Skeletal muscle satellite cell (primary cell): ENCODE results near the gene PRPS1L1.

Experiments
- H3K27me3 ChIP-seq: 2 replicates; pipeline ENCODE4 v1.7.0; 2013; ENCODE audit warnings: low read length; ENCODE audit not compliant: control insufficient read depth, insufficient read depth
- H3K36me3 ChIP-seq: 2 replicates; pipeline ENCODE4 v1.7.0; 2013; ENCODE audit warnings: mild to moderate bottlenecking, control low read depth, low read length; ENCODE audit not compliant: insufficient read depth
- H3K4me1 ChIP-seq: 2 replicates; pipeline ENCODE4 v1.7.0; 2013; ENCODE audit warnings: low read length; ENCODE audit not compliant: control insufficient read depth, insufficient read depth
- H3K4me2 ChIP-seq: 2 replicates; pipeline ENCODE4 v1.7.0; 2013; ENCODE audit warnings: mild to moderate bottlenecking, low read length
- H3K4me3 ChIP-seq: 2 replicates; pipeline ENCODE4 v1.7.0; 2013; ENCODE audit warnings: low read length
- H3K9ac ChIP-seq: 2 replicates; pipeline ENCODE4 v1.7.0; 2013; ENCODE audit warnings: mild to moderate bottlenecking, low read depth, low read length, moderate library complexity
- H3K9me3 ChIP-seq: replicated peaks from 2 replicates; pipeline ENCODE4 v1.7.0; 2013; ENCODE audit warnings: mild to moderate bottlenecking, control low read depth, low read length

Gene PRPS1L1

DNA sequence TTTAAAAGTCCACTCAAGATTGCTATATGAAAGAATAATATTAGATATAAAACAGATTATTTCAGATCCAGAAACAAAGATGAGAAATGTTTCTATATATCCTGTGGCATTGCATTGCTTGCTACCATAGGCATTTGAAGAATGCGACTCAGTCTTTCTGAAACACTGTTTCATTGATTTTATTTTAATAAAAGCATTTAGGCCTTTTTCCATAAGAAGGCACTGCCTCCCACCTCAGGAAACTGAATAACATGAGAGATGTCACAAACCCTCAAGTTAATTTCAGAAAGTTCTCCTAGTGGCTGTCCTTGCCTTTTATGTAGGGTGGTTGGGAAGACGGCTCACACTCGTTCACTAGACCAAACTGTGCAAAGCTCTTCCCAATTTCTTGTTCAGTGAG is 23.3 kb downstream of the PRPS1L1 start:
- H3K9me3 ChIP-seq = no peaks in the 10 kb centered on the region
- no peak overlapping the region for H3K9ac ChIP-seq
- H3K4me1 ChIP-seq = no peaks in the 10 kb centered on the region
- no peaks in the 10 kb centered on the region for H3K27me3 ChIP-seq
- H3K4me2 ChIP-seq = no peak overlapping the region
- no peaks in the 10 kb centered on the region for H3K36me3 ChIP-seq
- H3K4me3 ChIP-seq = no peak overlapping the region

DNA sequence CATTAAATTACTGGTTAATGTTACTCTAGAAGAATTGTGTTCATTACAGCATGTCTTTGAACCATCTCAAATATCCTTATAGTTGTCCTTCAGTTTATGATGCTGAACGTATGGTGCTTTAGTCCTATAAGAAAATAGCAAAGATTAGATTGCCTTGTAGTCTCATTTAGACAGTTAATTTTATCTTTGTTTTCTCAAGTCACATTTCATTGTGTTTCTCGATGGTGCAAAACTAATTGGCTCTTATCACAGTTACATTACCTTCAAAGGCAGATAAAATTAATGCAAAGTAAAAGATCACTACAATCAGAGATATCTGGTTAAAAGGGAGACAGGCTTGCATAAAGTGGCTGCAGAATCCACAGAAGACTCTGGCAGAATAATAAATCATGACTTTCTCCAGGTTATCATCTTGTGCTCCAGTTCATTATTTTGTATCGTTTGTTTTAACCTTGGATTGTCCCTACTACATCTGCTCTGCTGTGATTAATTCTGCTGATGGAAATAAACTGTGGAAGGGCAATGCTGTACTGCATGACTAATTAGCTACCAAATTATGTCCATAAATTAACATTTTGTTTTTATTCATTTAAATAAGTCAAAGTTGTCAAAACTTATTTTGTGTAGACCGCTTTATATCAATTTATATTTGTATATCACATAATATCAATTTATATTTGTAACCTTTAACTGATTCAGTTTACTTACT is 24.2 kb downstream of the PRPS1L1 start:
- Histone ChIP-seq H3K4me3 (no peak overlapping the region), H3K4me2 (no peak overlapping the region), H3K9ac (no peak overlapping the region), H3K27me3 (no peaks in the 10 kb centered on the region), H3K9me3 (no peaks in the 10 kb centered on the region), H3K36me3 (no peaks in the 10 kb centered on the region), H3K4me1 (no peaks in the 10 kb centered on the region)

DNA sequence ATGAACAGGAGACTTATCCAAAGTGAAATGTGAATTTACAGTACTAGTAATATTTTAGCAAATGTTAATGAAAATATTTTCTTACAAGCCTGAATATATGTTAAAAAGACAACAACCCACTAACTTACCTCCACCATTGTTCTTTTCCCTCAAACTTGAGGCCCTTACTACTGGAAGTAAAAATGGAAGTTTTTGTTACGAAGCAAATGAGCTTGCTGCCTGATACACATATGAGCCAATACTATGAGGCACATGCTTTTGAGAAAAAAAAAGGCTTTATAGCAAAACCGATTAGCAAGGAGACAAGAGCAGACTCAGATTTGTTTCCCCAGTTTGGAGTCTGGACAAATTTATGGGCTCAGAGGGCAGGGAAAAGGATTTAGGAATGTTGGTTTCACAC is 29.0 kb downstream of the PRPS1L1 start:
- H3K4me3 ChIP-seq = no peak overlapping the region
- H3K9me3 ChIP-seq = no peaks in the 10 kb centered on the region
- no peaks in the 10 kb centered on the region for H3K4me1 ChIP-seq
- H3K36me3 ChIP-seq = no peaks in the 10 kb centered on the region
- no peak overlapping the region for H3K4me2 ChIP-seq
- H3K9ac ChIP-seq = no peak overlapping the region
- H3K27me3 ChIP-seq = no peaks in the 10 kb centered on the region

- Histone ChIP-seq H3K9me3 (no peaks in the 10 kb centered on the region), H3K9ac (no peak overlapping the region), H3K4me1 (no peaks in the 10 kb centered on the region), H3K27me3 (no peaks in the 10 kb centered on the region), H3K4me3 (no peak overlapping the region), H3K36me3 (no peaks in the 10 kb centered on the region), H3K4me2 (no peak overlapping the region)
Measured at GRCh38 chr7:17996442-17997223, 31.0 kb downstream of the PRPS1L1 start.

DNA sequence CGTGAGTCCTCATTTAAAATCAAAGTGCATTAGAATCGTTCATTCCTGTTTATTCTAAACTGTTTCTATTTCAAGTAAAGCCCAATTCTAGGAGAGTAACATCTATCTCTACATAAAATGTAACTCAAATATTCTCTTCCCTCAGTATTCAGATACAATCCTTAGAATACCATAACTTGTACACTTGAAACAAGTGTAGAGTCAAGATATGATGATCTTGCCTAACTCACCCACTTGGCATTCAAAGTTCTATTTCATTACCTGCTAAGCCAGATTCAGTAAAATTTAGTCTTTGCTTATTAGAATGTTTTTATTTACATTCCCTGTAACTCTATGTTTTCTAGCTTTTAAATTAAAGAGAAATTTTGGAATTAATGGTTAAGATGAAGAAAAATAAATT is 31.6 kb downstream of the PRPS1L1 start:
- H3K9ac ChIP-seq = no peak overlapping the region
- H3K4me2 ChIP-seq = no peak overlapping the region
- no peaks in the 10 kb centered on the region for H3K4me1 ChIP-seq
- no peaks in the 10 kb centered on the region for H3K36me3 ChIP-seq
- H3K9me3 ChIP-seq = no peaks in the 10 kb centered on the region
- no peak overlapping the region for H3K4me3 ChIP-seq
- no peaks in the 10 kb centered on the region for H3K27me3 ChIP-seq

GRCh38 chr7:17994079-17994850 is 33.4 kb downstream of the PRPS1L1 start:
- H3K4me3 ChIP-seq = no peak overlapping the region
- H3K36me3 ChIP-seq = no peaks in the 10 kb centered on the region
- no peaks in the 10 kb centered on the region for H3K27me3 ChIP-seq
- no peak overlapping the region for H3K4me2 ChIP-seq
- no peak overlapping the region for H3K9ac ChIP-seq
- H3K4me1 ChIP-seq = no peaks in the 10 kb centered on the region
- H3K9me3 ChIP-seq = no peaks in the 10 kb centered on the region

GRCh38 chr7:17991866-17992648 is 35.6 kb downstream of the PRPS1L1 start:
- no peak overlapping the region for H3K4me2 ChIP-seq
- no peak overlapping the region for H3K4me3 ChIP-seq
- H3K27me3 ChIP-seq = no peaks in the 10 kb centered on the region
- H3K4me1 ChIP-seq = peaks cover 3% of the 10 kb centered on the region
- no peak overlapping the region for H3K9ac ChIP-seq
- H3K9me3 ChIP-seq = no peaks in the 10 kb centered on the region
- H3K36me3 ChIP-seq = no peaks in the 10 kb centered on the region

GRCh38 chr7:17990761-17991160 is 36.9 kb downstream of the PRPS1L1 start:
- Histone ChIP-seq H3K4me3 (no peak overlapping the region), H3K4me1 (peaks cover 10% of the 10 kb centered on the region), H3K9me3 (no peaks in the 10 kb centered on the region), H3K36me3 (no peaks in the 10 kb centered on the region), H3K27me3 (no peaks in the 10 kb centered on the region), H3K4me2 (no peak overlapping the region), H3K9ac (no peak overlapping the region)

DNA sequence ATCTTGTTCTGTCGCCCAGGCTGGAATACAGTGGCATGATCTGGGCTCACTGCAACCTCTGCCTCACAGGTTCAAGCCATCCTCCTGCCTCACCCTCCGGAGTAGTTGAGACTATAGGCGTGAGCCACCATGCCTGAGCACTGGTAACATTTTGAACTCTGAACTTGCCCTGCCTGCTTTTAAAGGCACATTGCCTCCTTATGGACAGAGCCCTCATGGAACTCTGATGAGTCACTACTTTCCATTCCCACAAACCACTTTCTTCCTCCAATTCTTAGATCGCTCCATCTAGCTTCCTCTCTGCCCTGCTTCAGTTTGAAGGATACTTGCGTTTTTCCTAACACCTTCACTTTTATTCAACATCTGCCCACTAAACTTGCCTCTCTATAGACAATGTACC is 38.1 kb downstream of the PRPS1L1 start:
- Histone ChIP-seq H3K4me3 (no peak overlapping the region), H3K4me1 (peaks cover 10% of the 10 kb centered on the region), H3K4me2 (no peak overlapping the region), H3K9ac (no peak overlapping the region), H3K36me3 (no peaks in the 10 kb centered on the region), H3K9me3 (no peaks in the 10 kb centered on the region), H3K27me3 (no peaks in the 10 kb centered on the region)

DNA sequence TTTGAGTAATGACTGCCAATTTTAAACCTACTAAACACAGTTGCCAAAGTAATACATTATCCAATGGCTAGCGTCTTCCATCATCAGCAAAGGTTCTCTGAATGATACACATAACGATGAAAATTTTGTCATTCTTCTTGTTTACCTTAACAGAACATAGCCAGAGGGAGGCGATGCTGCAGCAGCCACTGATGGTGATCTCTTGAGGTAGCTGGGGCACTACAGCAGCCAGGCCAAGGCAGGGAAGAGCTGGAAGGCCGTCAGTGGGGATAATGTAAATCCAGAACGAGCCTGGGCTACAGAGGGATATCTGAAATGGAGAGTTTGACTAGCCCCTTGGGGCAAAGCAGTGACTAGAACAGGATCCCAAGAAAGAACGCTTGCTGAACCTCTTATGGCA is 38.8 kb downstream of the PRPS1L1 start:
- no peak overlapping the region for H3K4me2 ChIP-seq
- H3K9me3 ChIP-seq = no peaks in the 10 kb centered on the region
- H3K27me3 ChIP-seq = no peaks in the 10 kb centered on the region
- H3K36me3 ChIP-seq = no peaks in the 10 kb centered on the region
- no peak overlapping the region for H3K4me3 ChIP-seq
- H3K4me1 ChIP-seq = peaks cover 10% of the 10 kb centered on the region
- H3K9ac ChIP-seq = no peak overlapping the region

DNA sequence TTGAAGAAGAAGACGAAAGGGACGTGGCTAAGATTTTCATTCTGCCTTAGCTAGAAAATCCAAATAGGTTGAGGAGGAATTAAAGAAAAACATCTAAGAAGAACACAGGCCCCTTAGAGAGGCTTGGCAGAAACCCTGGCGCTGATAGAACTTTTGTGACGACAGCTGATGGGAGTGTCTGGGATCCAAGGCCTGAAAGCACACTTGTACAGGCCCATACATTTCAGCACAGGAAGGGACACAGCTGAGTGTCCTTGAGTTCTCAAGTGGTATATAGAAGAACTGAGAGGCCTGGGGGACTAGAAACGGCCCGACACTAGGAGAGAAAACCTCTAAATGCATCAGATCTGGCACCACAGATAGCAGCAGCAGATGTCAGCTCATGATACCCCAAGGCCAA is 39.5 kb downstream of the PRPS1L1 start:
- Histone ChIP-seq H3K9ac (no peak overlapping the region), H3K9me3 (no peaks in the 10 kb centered on the region), H3K36me3 (no peaks in the 10 kb centered on the region), H3K4me1 (peaks cover 10% of the 10 kb centered on the region), H3K27me3 (no peaks in the 10 kb centered on the region), H3K4me2 (no peak overlapping the region), H3K4me3 (no peak overlapping the region)
